DND-41 (cell line): ENCODE data around the gene TNFRSF8.
"Not testable (repeated sequence)": the region's sequence is repeated elsewhere in the genome, so short reads cannot be mapped to it uniquely, and the experiment has no call there.

Experiments
- ATAC-seq: fragments of 200-7000 bp; cut with Tn5 transposase; 3 replicates; pipeline ENCODE4 v1.9.1; 2021; ENCODE audit warnings: low read depth; ENCODE audit not compliant: insufficient read depth
- DNase-seq: peaks from one replicate; pipeline ENCODE4 v3.0.0-alpha.2; 2020
- H2AFZ ChIP-seq: 2 replicates; pipeline ENCODE4 v1.6.0; 2012; ENCODE audit warnings: low read depth, low read length
- H3K27ac ChIP-seq: 2 replicates; pipeline ENCODE4 v1.5.1; 2012; ENCODE audit warnings: low read length, inconsistent platforms
- H3K27me3 ChIP-seq: fragments of 200-600 bp; sonication (generic); 2 replicates; pipeline ENCODE4 v1.6.0; 2012; ENCODE audit warnings: low read length, mild to moderate bottlenecking, inconsistent platforms; ENCODE audit not compliant: insufficient read depth, poor library complexity
- H3K36me3 ChIP-seq: 2 replicates; pipeline ENCODE4 v1.5.1; 2012; ENCODE audit warnings: low read length, inconsistent platforms; ENCODE audit not compliant: insufficient read depth
- H3K4me1 ChIP-seq: 2 replicates; pipeline ENCODE4 v1.5.1; 2012; ENCODE audit warnings: mild to moderate bottlenecking, low read length; ENCODE audit not compliant: insufficient read depth
- H3K4me2 ChIP-seq: 2 replicates; pipeline ENCODE4 v1.6.0; 2012; ENCODE audit warnings: mild to moderate bottlenecking, moderate library complexity, low read length, inconsistent platforms; ENCODE audit not compliant: insufficient read depth
- H3K4me3 ChIP-seq, 2 experiments: fragments of 200-600 bp in 1 of 2; shearing (Covaris generic) in 1 of 2; 2 replicates each; pipeline ENCODE4 v1.5.1; 2012 to 2016; ENCODE audit warnings: inconsistent platforms in 2 of 2, low read length in 2 of 2, mild to moderate bottlenecking in 2 of 2, low read depth in 1 of 2, moderate library complexity in 1 of 2
- H3K79me2 ChIP-seq: 2 replicates; pipeline ENCODE4 v1.6.0; 2012; ENCODE audit warnings: low read length, inconsistent platforms; ENCODE audit not compliant: insufficient read depth
- H3K9ac ChIP-seq: 2 replicates; pipeline ENCODE4 v1.6.0; 2012; ENCODE audit warnings: low read depth, mild to moderate bottlenecking, inconsistent platforms, low read length, moderate library complexity
- H3K9me3 ChIP-seq: 2 replicates; pipeline ENCODE4 v1.5.1; 2012; ENCODE audit warnings: low read length, moderate library complexity, mild to moderate bottlenecking, inconsistent platforms; ENCODE audit not compliant: insufficient read depth, severe bottlenecking
- H4K20me1 ChIP-seq: 2 replicates; pipeline ENCODE4 v1.6.0; 2012; ENCODE audit warnings: low read length; ENCODE audit not compliant: insufficient read depth
- EZH2 ChIP-seq: IDR thresholded peaks from 3 replicates; pipeline ENCODE4 v1.6.1; 2012; ENCODE audit warnings: borderline replicate concordance, low read depth, mild to moderate bottlenecking, moderate library complexity, low read length, inconsistent platforms; ENCODE audit not compliant: severe bottlenecking
- TF ChIP-seq, protein P1 (sequence below): IDR thresholded peaks from 2 replicates; pipeline ENCODE4 v1.5.1; 2012; ENCODE audit warnings: borderline replicate concordance, low read length, moderate library complexity, mild to moderate bottlenecking; ENCODE audit not compliant: poor library complexity, severe bottlenecking; ENCODE audit errors: extremely low read depth

TNFRSF8 gene

DNA sequence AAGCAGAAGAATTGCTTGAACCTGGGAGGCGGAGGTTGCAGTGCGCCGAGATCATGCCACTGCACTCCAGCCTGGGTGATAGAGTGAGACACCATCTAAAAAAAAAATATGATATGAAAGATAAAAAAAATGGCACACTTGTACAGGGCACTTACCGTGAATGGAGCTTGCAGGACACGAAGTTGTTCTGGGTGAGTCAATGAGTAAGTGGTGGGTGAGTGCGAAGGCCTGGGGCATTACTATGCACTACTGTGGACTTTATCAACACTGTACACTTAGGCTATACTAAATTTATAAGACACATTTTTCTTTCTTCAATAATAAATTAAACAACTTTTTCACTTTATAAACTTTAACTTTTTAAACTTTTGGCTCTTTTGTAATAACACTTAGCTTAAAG is 37.0 kb downstream of the TNFRSF8 start:
- H3K4me2 ChIP-seq = no peak overlapping the region
- ATAC-seq = no peak

DNA sequence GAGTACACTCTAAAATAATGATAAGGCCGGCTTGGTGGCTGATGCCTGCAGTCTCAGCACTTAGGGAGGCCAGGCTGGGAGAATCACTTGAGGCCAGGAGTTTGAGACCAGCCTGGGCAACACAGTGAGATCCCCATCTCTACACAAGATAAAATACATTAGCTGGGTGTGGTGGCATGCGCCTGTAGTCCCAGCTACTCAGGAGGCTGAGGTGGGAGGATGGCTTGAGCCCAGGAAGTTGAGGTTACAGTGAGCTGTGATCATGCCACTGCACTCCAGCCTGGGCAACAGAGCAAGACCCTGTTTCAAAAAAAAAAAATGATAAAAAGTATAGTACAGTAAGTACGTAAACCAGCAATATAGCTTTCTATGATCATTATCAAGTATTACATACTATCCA is 38.0 kb downstream of the TNFRSF8 start:
- H3K27me3 ChIP-seq, H3K9me3 ChIP-seq, H3K4me1 ChIP-seq, DNase-seq, H3K4me2 ChIP-seq, ATAC-seq, H2AFZ ChIP-seq, H3K9ac ChIP-seq, H3K27ac ChIP-seq, H4K20me1 ChIP-seq, H3K36me3 ChIP-seq, H3K4me3 ChIP-seq, H3K79me2 ChIP-seq: not testable (repeated sequence)

More for the DNA sequence above, 37.0 kb downstream of the TNFRSF8 start:
- Histone ChIP-seq H3K9ac (no peak overlapping the region), H3K9me3 (no peaks in the 10 kb centered on the region), H3K27me3 (no peaks in the 10 kb centered on the region), H3K4me3 (no peak overlapping the region), H3K36me3 (no peaks in the 10 kb centered on the region), H3K27ac (no peak overlapping the region), H4K20me1 (no peaks in the 10 kb centered on the region), H2AFZ (no peak overlapping the region), H3K79me2 (no peaks in the 10 kb centered on the region), H3K4me1 (no peaks in the 10 kb centered on the region)
- no peak for DNase-seq
- TF ChIP-seq EZH2 = no peak
- TF ChIP-seq, protein P1, sequence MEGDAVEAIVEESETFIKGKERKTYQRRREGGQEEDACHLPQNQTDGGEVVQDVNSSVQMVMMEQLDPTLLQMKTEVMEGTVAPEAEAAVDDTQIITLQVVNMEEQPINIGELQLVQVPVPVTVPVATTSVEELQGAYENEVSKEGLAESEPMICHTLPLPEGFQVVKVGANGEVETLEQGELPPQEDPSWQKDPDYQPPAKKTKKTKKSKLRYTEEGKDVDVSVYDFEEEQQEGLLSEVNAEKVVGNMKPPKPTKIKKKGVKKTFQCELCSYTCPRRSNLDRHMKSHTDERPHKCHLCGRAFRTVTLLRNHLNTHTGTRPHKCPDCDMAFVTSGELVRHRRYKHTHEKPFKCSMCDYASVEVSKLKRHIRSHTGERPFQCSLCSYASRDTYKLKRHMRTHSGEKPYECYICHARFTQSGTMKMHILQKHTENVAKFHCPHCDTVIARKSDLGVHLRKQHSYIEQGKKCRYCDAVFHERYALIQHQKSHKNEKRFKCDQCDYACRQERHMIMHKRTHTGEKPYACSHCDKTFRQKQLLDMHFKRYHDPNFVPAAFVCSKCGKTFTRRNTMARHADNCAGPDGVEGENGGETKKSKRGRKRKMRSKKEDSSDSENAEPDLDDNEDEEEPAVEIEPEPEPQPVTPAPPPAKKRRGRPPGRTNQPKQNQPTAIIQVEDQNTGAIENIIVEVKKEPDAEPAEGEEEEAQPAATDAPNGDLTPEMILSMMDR = no peak

DNA sequence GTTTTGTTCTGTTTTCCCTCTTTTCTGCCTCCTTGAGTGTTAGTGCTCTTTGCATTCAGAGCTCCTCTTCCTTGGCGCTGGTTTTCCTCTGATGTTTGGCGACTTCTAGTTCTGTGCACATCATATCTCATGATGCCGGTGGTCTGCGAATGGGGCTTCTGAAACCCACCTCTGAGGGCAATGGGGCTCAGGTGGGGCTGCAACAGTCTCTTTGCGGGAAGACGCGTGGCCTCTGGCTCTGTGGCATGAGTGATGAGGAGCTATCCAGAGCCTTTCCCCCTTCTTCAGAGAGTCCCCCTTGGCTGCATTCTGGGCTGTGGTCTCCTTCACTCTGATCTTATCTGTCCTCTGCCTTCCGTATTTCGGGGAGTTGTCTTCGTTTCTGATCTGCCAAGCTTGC is 39.0 kb downstream of the TNFRSF8 start:
- Histone ChIP-seq H3K27me3 (no peaks in the 10 kb centered on the region), H3K79me2 (no peaks in the 10 kb centered on the region), H2AFZ (no peak overlapping the region), H3K36me3 (no peaks in the 10 kb centered on the region), H3K9me3 (no peaks in the 10 kb centered on the region), H3K4me3 (no peak overlapping the region), H4K20me1 (no peaks in the 10 kb centered on the region), H3K4me1 (no peaks in the 10 kb centered on the region), H3K9ac (no peak overlapping the region), H3K27ac (no peak overlapping the region), H3K4me2 (no peak overlapping the region)
- TF ChIP-seq, protein P1 = no peak
- no peak for TF ChIP-seq EZH2
- DNase-seq (no peak), ATAC-seq (no peak)

DNA sequence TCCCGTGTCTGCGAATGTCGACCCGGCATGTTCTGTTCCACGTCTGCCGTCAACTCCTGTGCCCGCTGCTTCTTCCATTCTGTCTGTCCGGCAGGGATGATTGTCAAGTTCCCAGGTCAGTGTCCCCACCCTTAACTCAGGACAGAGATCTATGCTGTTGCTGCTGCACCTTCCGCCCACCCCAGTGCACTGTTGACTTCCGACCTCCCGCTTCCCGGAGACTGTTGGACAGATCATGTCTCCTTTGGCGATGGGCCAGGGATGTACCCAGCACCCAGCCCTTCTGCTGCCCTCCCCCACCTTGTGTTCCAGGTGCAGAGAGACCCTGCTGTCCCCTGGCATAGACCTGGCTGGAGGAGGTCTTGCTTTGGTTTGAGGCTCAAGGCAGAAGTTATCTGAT is 41.3 kb downstream of the TNFRSF8 start:
- Histone ChIP-seq H4K20me1 (no peaks in the 10 kb centered on the region), H3K27ac (no peak overlapping the region), H3K4me2 (no peak overlapping the region), H3K27me3 (no peaks in the 10 kb centered on the region), H3K36me3 (no peaks in the 10 kb centered on the region), H3K9ac (no peak overlapping the region), H2AFZ (no peak overlapping the region), H3K79me2 (no peaks in the 10 kb centered on the region), H3K4me3 (no peak overlapping the region), H3K9me3 (no peaks in the 10 kb centered on the region), H3K4me1 (no peaks in the 10 kb centered on the region)
- ATAC-seq = no peak
- TF ChIP-seq, protein P1 = no peak
- no peak for TF ChIP-seq EZH2
- DNase-seq = no peak
